HS-5 (cell line): Measurements from ENCODE around the gene THAP7.

ENCODE experiments used
- DNase-seq: peaks from one replicate; pipeline ENCODE4 v3.0.0-alpha.2; 2012; ENCODE audit warnings: low read depth

Gene THAP7

GRCh38 chr22:20964090-20964798 is 37.7 kb downstream of the THAP7 start:
- no peak for DNase-seq

GRCh38 chr22:20963201-20964052 is 38.5 kb downstream of the THAP7 start:
- DNase-seq, result no peak

- DNase-seq, result no peak
These were observed 39.4 kb downstream of the THAP7 start for GRCh38 chr22:20962491-20962945.

GRCh38 chr22:20960609-20961008 is 41.3 kb downstream of the THAP7 start:
- no peak for DNase-seq

GRCh38 chr22:20959578-20960461 is 42.1 kb downstream of the THAP7 start:
- DNase-seq, result no peak

- DNase-seq, result no peak
These were observed 44.1 kb downstream of the THAP7 start for GRCh38 chr22:20957683-20958431.

- no peak for DNase-seq
These were observed 44.7 kb downstream of the THAP7 start for GRCh38 chr22:20957102-20957682.

GRCh38 chr22:20956258-20957101 is 45.4 kb downstream of the THAP7 start:
- no peak for DNase-seq

GRCh38 chr22:20955548-20955947 is 46.4 kb downstream of the THAP7 start:
- DNase-seq, result no peak

- DNase-seq, result no peak
These were observed 48.0 kb downstream of the THAP7 start for GRCh38 chr22:20953668-20954500.

GRCh38 chr22:20953342-20953608 is 48.6 kb downstream of the THAP7 start:
- DNase-seq, result no peak

- DNase-seq, result no peak
These were observed 49.2 kb downstream of the THAP7 start for GRCh38 chr22:20952544-20953341.

GRCh38 chr22:20951932-20952380 is 50.0 kb downstream of the THAP7 start:
- no peak for DNase-seq

GRCh38 chr22:20951151-20951931 is 50.6 kb downstream of the THAP7 start:
- no peak for DNase-seq

- DNase-seq, result no peak
These were observed 52.2 kb downstream of the THAP7 start for GRCh38 chr22:20949698-20950183.
